ENCODE results near the gene NIT2.
"Not testable (repeated sequence)": the region's sequence is repeated elsewhere in the genome, so short reads cannot be mapped to it uniquely, and the experiment has no call there.

Gene NIT2

GRCh38 chr3:100339786-100340185, 5.2 kb downstream of the NIT2 start:
- DNase-seq = no peak

DNA sequence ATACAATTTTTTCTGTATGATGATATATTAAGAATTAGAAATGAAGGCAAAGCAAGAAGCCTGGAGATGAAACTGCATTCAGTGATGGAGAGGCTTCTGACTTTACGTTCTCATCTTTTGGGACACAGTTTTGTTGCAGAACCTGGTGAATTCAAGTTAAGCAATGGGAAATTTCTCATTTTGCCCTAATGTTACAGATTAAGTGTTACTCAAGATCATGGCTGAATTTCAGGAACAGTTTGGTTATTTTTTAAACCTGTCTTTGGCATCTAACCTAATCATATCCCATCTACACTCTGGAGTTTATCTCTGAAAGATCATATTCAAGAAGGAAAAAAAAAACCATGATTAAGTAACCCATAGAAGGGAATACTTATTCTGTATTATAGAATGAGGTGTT, 6.0 kb downstream of the NIT2 start:
- DNase-seq = no peak

DNA sequence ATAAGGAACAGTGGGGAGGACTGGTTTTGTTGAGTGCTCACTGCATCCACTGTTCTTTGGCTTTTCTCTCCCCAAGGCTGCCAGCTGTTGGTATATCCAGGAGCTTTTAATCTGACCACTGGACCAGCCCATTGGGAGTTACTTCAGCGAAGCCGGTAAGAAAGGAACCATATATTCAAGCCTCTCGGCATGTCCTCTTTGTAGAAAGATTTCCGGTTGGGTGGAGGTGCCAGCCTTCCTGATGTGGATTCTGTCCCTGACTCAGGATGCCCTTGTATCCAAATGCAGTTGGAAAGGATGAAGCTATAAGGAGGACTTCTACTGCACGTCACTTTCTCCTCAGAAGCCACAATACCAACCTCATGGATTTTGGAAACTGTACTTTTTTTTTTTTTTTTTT, 14.2 kb downstream of the NIT2 start:
- no peak for DNase-seq

- not testable (repeated sequence) for DNase-seq
Measured at GRCh38 chr3:100351770-100352169, 17.2 kb downstream of the NIT2 start.

- DNase-seq = no peak
Measured at GRCh38 chr3:100352296-100353231, 18.0 kb downstream of the NIT2 start.

- DNase-seq = no peak
Measured at GRCh38 chr3:100354850-100355249, 20.3 kb downstream of the NIT2 start.

DNA sequence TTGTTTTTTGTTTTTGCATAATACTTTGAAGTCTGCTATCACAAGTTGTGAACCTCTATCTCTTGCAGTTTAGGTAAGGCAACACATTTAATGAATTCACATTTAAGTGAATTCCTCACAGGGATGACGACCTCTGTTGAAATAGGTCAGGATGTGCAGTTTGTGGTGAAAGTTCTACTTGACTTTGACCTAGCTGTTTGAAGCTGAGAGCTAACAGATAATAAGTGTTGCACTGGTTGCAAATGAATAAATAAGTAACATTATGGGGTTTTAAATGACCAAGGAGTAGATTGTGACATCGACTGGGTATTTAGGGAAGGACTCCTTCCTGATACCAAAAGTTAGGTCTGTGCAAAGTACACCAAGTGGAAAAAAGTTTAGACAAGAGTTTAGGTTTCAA, 23.9 kb downstream of the NIT2 start:
- no peak for DNase-seq

- no peak for DNase-seq
Measured at GRCh38 chr3:100359035-100359434, 24.5 kb downstream of the NIT2 start.

- DNase-seq = no peak
Measured at GRCh38 chr3:100360757-100361496, 26.4 kb downstream of the NIT2 start.

DNA sequence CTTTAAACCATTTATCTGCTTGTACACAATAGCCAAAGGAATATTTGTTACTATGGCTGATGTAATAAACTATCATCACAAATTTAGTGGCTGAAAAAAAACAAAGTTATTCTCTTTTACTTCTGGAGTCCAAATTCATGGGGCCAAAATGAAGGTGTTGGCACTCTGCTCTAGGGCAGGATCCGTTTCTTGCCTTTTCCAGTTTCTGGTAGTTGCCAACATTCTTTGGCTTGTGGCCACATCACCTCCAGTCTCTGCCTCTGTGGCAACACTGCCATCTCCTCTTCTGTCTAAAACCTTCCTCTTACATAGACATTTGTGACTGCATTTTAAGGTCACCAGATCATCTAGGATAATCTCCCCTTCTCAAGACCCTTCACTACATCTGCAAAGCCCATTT, 27.3 kb downstream of the NIT2 start:
- no peak for DNase-seq

DNA sequence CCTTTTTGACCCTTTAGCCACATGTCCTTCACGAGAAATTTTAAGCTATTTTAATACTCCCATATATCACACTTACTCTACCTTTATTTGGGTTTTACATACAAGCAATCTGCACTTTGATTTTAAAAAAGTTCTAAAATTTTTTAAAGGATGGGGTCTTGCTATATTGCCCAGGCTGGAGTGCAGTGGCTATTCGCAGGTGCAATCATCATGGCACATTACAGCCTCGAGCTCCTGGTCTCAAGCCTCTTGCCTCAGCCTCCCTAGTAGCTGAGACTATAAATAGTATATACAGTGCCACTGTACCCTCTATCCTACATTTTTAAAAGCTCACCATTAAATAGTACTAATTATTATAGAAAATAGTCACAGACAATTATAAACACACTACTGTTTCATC, 29.9 kb downstream of the NIT2 start:
- no peak for DNase-seq

DNA sequence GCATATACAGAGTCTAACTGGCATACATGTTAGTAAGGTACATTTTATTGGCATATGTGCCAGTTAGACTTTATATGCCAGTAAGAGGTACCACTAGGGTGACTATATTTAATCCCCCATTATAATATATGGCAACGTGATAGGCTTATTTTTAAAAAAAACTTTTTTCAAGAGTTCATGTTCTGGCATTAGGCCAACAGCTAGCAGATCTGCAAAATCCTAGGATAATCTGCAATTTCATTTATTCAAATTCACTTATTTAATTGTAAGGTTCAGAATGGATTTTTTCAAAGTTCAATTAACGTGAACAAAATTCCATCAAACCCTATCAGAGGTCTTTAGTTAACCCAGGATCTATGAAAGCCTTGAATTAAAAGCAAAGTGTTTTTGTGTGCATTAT, 31.9 kb downstream of the NIT2 start:
- no peak for DNase-seq

- no peak for DNase-seq
Measured at GRCh38 chr3:100368441-100368840, 33.9 kb downstream of the NIT2 start.

DNA sequence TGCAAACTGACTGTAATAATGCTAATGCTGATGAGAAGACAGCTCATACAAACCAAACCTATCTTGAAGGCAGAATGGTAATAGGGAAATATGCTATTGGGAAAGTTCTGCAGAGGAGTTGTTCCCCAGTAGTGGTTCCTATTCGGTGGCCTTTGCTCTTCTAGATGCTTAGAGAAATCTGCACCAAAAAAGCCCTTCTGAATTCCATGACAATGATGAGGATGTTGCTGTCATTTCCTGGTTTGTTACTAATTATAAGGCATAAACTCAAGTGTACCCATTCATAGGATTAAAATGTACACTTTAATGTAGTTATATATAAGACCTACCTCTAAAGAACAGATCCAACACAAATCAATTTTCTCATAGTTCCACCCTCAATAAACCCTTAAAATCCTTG, 36.2 kb downstream of the NIT2 start:
- DNase-seq = no peak

DNA sequence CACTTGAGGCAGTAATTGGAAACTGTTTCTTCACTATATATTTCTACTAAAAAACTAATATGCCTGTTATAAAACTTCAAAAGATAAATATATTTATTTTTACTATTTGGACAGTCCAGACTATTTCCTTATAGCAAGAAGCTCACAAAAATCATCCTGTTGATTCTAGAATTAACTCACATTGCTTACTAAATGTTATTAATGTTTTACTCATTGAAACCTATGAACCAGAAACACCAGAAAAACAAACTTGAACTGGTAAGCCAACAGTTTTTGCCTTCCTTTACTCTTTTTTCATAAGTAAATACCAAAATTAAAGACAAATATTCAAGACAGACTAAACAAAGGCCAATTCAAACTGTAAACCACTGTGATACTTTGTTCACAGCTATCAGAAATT, 40.0 kb downstream of the NIT2 start:
- no peak for DNase-seq

DNA sequence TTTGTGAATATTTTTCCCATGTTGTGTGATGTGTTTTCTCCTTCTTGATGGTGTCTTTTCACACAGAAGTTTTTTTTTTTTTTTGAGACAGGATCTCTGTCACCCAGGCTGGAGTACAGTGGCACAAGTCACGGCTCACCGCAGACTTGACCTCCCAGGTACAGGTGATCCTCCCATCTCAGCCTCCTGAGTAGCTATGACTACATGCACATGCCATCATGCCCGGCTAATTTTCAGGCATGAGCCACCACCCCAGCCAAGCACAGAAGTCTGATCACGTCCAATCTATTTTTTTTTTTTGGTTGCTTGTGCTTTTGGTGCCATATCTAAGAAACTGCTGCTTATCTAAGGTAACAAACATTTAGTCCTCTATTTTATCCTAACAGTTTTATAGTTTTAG, 41.7 kb downstream of the NIT2 start:
- DNase-seq = no peak

DNA sequence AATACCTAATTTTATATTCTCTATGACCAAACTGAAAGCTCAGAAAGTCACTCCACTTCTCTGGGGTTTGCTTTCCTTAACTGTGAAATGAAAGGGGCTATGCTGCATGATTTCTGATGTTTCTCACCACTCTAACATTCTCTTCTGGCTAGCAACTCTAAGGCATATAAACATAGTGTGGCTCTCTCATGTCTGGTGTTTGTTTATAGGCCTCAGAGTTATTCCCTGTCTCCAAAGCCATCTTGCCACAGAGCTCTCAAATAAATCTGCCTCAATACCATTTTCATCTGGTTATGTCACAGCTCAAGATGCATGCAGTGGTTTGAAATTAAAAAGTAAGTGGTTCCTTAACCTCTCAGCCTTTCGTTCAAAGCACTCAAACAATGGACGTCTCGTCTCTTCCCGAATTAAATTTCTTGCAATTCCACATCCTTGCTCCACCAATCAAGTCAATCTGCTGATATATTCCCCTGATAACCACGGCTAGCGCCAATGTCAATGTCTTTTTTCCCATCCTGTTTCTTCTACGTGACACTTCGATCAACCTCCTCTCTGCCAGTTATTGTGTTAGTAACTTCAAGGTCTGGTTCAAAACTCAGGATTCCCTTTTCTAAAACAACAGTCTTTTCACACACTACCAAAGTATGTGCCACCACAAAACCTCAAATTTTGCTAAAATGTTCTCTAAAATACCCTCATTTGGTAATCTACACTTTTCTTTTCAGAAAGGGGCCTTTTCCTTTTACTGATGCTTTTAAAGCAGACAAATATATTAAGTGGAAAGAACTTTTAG, 50.4 kb downstream of the NIT2 start:
- DNase-seq = no peak

DNA sequence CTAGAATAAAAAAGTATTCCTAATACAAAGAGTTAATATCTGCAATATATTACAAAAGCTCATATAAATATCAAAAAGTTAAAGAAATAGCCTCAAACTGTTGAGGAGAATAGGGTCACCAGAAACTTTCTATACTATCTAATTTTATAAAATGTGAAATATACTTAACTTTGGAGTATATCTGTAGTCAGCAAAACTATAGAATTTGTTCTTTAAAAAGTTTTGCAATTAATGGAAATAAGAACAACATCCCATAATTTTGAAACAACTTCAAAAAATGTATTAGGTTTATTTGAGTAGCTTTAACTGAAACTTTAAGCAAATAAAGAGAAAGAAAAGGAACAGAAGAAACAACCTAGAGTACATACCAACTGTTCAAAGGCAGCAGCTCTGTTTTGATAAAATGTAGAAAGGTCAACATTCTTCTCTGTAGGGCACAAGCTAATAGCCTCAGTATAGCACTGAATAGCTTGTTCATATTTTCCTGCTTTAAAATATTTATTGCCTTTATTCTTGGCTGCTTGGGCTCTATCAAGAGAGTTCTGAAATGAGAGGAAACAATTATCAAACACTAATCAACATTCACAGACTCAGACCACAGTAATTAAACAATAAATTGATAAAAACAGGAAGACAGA, 52.0 kb downstream of the NIT2 start:
- no peak for DNase-seq

DNA sequence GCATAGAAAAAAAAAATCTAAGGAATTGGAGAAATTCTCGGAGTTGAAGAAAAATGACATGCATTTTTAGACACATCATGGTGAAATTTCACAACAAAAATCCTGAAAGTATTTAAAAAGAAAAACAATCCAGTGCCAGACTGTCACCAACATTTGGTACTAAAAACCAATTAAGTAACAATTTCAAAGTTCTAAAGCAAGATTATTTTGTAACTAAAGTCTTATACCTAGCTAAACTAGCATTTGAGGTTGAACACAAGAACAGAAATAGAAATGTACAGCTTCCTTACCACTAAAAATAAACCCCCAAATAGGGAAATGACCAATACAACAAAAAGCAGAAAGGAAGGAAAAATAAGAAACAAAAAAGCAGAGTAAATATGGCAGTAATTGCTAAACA, 54.5 kb downstream of the NIT2 start:
- DNase-seq = no peak

GRCh38 chr3:100395679-100396431, 61.3 kb downstream of the NIT2 start:
- DNase-seq = no peak

- no peak for DNase-seq
Measured at GRCh38 chr3:100396967-100397366, 62.4 kb downstream of the NIT2 start.
